HPDE6-E6E7 (cell line): Measurements from ENCODE around the gene HYAL4.
"Not testable (repeated sequence)": the region's sequence is repeated elsewhere in the genome, so short reads cannot be mapped to it uniquely, and the experiment has no call there.

Experiments used
- DNase-seq: peaks from one replicate; pipeline ENCODE4 v3.0.0; 2011; ENCODE audit warnings: missing footprints; ENCODE audit errors: extremely low spot score

HYAL4 gene

GRCh38 chr7:123846217-123846891, 1.4 kb downstream of the HYAL4 start:
- DNase-seq = no peak

GRCh38 chr7:123847868-123848267, 2.9 kb downstream of the HYAL4 start:
- no peak for DNase-seq

- DNase-seq = no peak
Measured at GRCh38 chr7:123849855-123850254, 4.9 kb downstream of the HYAL4 start.

GRCh38 chr7:123851404-123851803, 6.4 kb downstream of the HYAL4 start:
- not testable (repeated sequence) for DNase-seq

GRCh38 chr7:123854291-123854690, 9.3 kb downstream of the HYAL4 start:
- not testable (repeated sequence) for DNase-seq

GRCh38 chr7:123856428-123856827, 11.5 kb downstream of the HYAL4 start:
- not testable (repeated sequence) for DNase-seq

- no peak for DNase-seq
Measured at GRCh38 chr7:123860848-123861247, 15.9 kb downstream of the HYAL4 start.

- DNase-seq = no peak
Measured at GRCh38 chr7:123862775-123863174, 17.8 kb downstream of the HYAL4 start.

- no peak for DNase-seq
Measured at GRCh38 chr7:123863461-123863860, 18.5 kb downstream of the HYAL4 start.

- DNase-seq = no peak
Measured at GRCh38 chr7:123864012-123864411, 19.0 kb downstream of the HYAL4 start.

GRCh38 chr7:123864436-123864835, 19.5 kb downstream of the HYAL4 start:
- no peak for DNase-seq

GRCh38 chr7:123864966-123865365, 20.0 kb downstream of the HYAL4 start:
- no peak for DNase-seq

GRCh38 chr7:123865517-123866117, 20.6 kb downstream of the HYAL4 start:
- DNase-seq = peak; percentile 16

- DNase-seq = no peak
Measured at GRCh38 chr7:123867225-123867624, 22.3 kb downstream of the HYAL4 start.

GRCh38 chr7:123871998-123872867, 27.3 kb downstream of the HYAL4 start:
- peak; percentile 45 for DNase-seq

GRCh38 chr7:123872908-123873307, 27.9 kb downstream of the HYAL4 start:
- DNase-seq = no peak

GRCh38 chr7:123876557-123877256, 31.7 kb downstream of the HYAL4 start:
- no peak for DNase-seq

- no peak for DNase-seq
Measured at GRCh38 chr7:123879628-123880027, 34.7 kb downstream of the HYAL4 start.

- DNase-seq = no peak
Measured at GRCh38 chr7:123881300-123881699, 36.3 kb downstream of the HYAL4 start.

GRCh38 chr7:123883154-123883553, 38.2 kb downstream of the HYAL4 start:
- DNase-seq = no peak

- DNase-seq = no peak
Measured at GRCh38 chr7:123888192-123888591, 43.2 kb downstream of the HYAL4 start.

GRCh38 chr7:123894753-123895152, 49.8 kb downstream of the HYAL4 start:
- not testable (repeated sequence) for DNase-seq
